ENCODE data around the gene GAL3ST1.

GAL3ST1 gene

DNA sequence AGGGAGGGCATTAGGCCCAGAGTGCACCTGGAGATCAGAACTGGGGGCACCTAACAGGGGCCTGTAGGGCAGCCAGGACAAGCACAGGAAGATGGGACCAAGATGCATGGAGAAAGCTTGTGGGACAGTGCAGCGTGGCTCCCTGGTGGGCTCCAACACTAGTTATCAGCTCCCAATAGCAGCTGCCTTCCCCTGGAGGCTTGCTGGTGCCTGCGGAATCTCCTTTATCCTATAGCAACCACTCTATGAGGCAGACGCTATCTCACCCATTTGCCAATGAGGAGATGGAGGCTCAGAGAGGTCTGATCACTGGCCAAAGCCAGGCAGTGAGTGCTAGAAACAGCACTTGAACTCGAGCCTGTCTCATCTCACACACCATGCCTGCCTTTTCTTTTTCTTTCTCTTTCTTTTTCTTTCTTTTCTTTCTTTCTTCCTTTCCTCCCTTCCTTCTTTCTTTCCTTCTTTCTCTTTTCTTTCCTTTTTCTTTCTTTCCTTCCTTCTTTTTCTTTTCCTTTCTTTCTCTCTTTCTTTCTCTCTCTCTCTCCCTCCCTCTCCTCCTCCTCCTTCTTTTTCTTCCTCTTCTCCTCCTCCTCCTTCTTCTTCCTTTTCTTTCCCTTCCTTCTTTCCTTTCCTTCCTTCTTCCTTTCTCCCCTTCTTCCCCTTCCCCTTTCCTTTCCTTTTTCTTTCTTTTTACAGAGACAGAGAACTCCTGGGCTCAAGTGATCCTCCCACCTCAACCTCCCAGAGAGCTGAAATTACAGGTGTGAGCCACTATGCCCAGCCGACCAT is 52.9 kb downstream of the GAL3ST1 start:
- Histone ChIP-seq H4K91ac (ENCODE audit: low read length) (no peak overlapping the region), H3K23ac (ENCODE audit: low read length in 2 of 2) (peak overlapping the region in 1 of 2 experiments; percentile 32), H3K4me3 (ENCODE audit: insufficient read depth in 1 of 2, low read depth in 1 of 2, low read length in 2 of 2) (no peak overlapping the region), H2AFZ (ENCODE audit: low read depth, low read length) (no peak overlapping the region), H3K9me3 (ENCODE audit: control insufficient read depth, low read length) (no peaks in the 10 kb centered on the region), H2AK5ac (ENCODE audit: low read length, severe bottlenecking) (no peak overlapping the region), H2BK5ac (ENCODE audit: low read depth, low read length, poor library complexity, severe bottlenecking) (no peak overlapping the region), H4K8ac (ENCODE audit: low read length) (no peak overlapping the region), H2BK12ac (ENCODE audit: low read length in 2 of 2) (no peak overlapping the region), H3K27me3 (ENCODE audit: control insufficient read depth in 1 of 2, insufficient read depth in 1 of 2, low read length in 2 of 2) (peaks cover 5 to 64% of the 10 kb centered on the region in 2 experiments), H3K4me2 (ENCODE audit: low read length, poor library complexity, severe bottlenecking) (no peak overlapping the region), H3K4ac (ENCODE audit: low read depth in 1 of 2, low read length in 2 of 2) (no peak overlapping the region), H3K36me3 (ENCODE audit: control insufficient read depth in 1 of 2, insufficient read depth in 2 of 2, low read depth in 1 of 2, low read length in 2 of 2) (peaks cover 0 to 15% of the 10 kb centered on the region in 2 experiments), H3K14ac (ENCODE audit: low read length in 2 of 2) (no peak overlapping the region), H3K18ac (ENCODE audit: low read depth in 1 of 2, low read length in 2 of 2) (no peak overlapping the region), H3K79me1 (replicated peaks; ENCODE audit: low read length, poor library complexity, severe bottlenecking) (no peaks in the 10 kb centered on the region), H2BK15ac (ENCODE audit: low read depth, poor library complexity, severe bottlenecking) (no peak overlapping the region), H3K9ac (ENCODE audit: low read length) (no peak overlapping the region), H2BK120ac (ENCODE audit: low read depth, low read length) (no peak overlapping the region), H3K4me1 (ENCODE audit: control insufficient read depth, insufficient read depth, low read depth, low read length) (no peaks in the 10 kb centered on the region), H3K27ac (ENCODE audit: low read length, poor library complexity, severe bottlenecking) (no peak overlapping the region)
- whole genome bisulfite sequencing = 48% methylated on average over 5 of the region's 5 CpGs
- DNase-seq = no peak

DNA sequence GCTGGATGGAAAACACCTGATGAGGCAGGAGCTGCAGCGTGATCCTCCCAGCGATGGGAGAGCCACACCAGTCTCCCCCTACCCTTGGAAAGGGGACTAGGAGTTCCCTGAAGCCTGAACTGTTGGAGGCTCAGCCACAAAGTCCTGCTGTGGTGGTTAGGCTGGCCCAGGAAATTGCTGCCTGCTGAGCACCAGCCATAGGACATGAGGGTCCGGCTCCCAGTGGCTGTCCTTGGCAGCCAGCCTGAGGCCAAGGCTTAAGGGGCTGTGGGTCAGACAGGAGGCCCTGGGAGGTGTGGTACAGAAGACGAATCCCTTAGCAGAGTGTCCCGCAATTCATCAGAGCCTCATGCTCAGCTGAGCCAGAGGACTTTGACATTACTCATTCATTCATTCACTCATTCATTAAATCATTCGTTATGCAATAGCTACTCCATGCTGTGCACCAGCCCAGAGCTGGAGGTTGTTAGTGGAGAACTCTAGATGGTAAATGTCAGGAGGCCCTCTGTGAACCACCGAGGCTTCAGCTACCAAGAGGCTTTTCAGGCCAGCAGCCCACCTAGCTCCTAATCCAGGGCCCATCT is 54.5 kb downstream of the GAL3ST1 start:
- Histone ChIP-seq H3K27me3 (ENCODE audit: control insufficient read depth in 1 of 2, insufficient read depth in 1 of 2, low read length in 2 of 2) (peaks cover 10 to 74% of the 10 kb centered on the region in 2 experiments), H3K79me1 (replicated peaks; ENCODE audit: low read length, poor library complexity, severe bottlenecking) (no peaks in the 10 kb centered on the region), H3K18ac (ENCODE audit: low read depth in 1 of 2, low read length in 2 of 2) (no peak overlapping the region), H3K4ac (ENCODE audit: low read depth in 1 of 2, low read length in 2 of 2) (no peak overlapping the region), H4K8ac (ENCODE audit: low read length) (no peak overlapping the region), H3K4me2 (ENCODE audit: low read length, poor library complexity, severe bottlenecking) (no peak overlapping the region), H2BK120ac (ENCODE audit: low read depth, low read length) (no peak overlapping the region), H3K4me3 (ENCODE audit: insufficient read depth in 1 of 2, low read depth in 1 of 2, low read length in 2 of 2) (no peak overlapping the region), H3K9ac (ENCODE audit: low read length) (no peak overlapping the region), H2AK5ac (ENCODE audit: low read length, severe bottlenecking) (no peak overlapping the region), H3K4me1 (ENCODE audit: control insufficient read depth, insufficient read depth, low read depth, low read length) (no peaks in the 10 kb centered on the region), H3K14ac (ENCODE audit: low read length in 2 of 2) (no peak overlapping the region), H3K27ac (ENCODE audit: low read length, poor library complexity, severe bottlenecking) (no peak overlapping the region), H3K36me3 (ENCODE audit: control insufficient read depth in 1 of 2, insufficient read depth in 2 of 2, low read depth in 1 of 2, low read length in 2 of 2) (peaks cover 0 to 4% of the 10 kb centered on the region in 2 experiments), H2BK12ac (ENCODE audit: low read length in 2 of 2) (no peak overlapping the region), H2BK15ac (ENCODE audit: low read depth, poor library complexity, severe bottlenecking) (no peak overlapping the region), H3K23ac (ENCODE audit: low read length in 2 of 2) (peak overlapping the region in 1 of 2 experiments; percentile 31), H2AFZ (ENCODE audit: low read depth, low read length) (no peak overlapping the region), H2BK5ac (ENCODE audit: low read depth, low read length, poor library complexity, severe bottlenecking) (no peak overlapping the region), H3K9me3 (ENCODE audit: control insufficient read depth, low read length) (no peaks in the 10 kb centered on the region), H4K91ac (ENCODE audit: low read length) (no peak overlapping the region)
- DNase-seq = no peak
- 90% methylated on average over 6 of the region's 7 CpGs for WGBS

DNA sequence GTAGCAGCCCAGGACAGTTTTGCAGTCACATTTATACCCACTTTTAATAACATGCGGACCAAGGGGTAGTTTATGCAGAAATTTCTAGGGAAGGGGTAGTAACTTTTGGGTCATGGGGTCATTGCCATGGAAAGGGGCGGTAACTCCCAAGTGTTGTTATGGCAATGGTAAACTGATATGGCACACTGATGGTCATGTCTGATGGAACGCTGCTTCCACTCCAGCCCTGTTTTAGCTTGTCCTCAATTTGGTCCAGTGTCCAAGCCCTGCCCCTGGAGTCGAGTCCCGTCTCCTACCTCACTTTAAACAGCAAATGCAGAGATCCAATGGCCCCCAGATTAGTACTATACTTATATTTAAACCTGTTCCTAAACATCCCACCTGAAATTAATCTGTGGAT is 57.7 kb downstream of the GAL3ST1 start:
- Histone ChIP-seq H3K18ac (ENCODE audit: low read depth in 1 of 2, low read length in 2 of 2) (no peak overlapping the region), H2BK12ac (ENCODE audit: low read length in 2 of 2) (no peak overlapping the region), H3K9ac (ENCODE audit: low read length) (no peak overlapping the region), H3K4me2 (ENCODE audit: low read length, poor library complexity, severe bottlenecking) (no peak overlapping the region), H4K91ac (ENCODE audit: low read length) (no peak overlapping the region), H3K9me3 (ENCODE audit: control insufficient read depth, low read length) (peaks cover 7% of the 10 kb centered on the region), H3K27me3 (ENCODE audit: control insufficient read depth in 1 of 2, insufficient read depth in 1 of 2, low read length in 2 of 2) (peaks cover 10 to 57% of the 10 kb centered on the region in 2 experiments), H2BK120ac (ENCODE audit: low read depth, low read length) (no peak overlapping the region), H3K4ac (ENCODE audit: low read depth in 1 of 2, low read length in 2 of 2) (no peak overlapping the region), H3K36me3 (ENCODE audit: control insufficient read depth in 1 of 2, insufficient read depth in 2 of 2, low read depth in 1 of 2, low read length in 2 of 2) (no peaks in the 10 kb centered on the region), H3K23ac (ENCODE audit: low read length in 2 of 2) (no peak overlapping the region), H4K8ac (ENCODE audit: low read length) (no peak overlapping the region), H3K79me1 (replicated peaks; ENCODE audit: low read length, poor library complexity, severe bottlenecking) (no peaks in the 10 kb centered on the region), H3K27ac (ENCODE audit: low read length, poor library complexity, severe bottlenecking) (no peak overlapping the region), H2BK5ac (ENCODE audit: low read depth, low read length, poor library complexity, severe bottlenecking) (no peak overlapping the region), H3K4me1 (ENCODE audit: control insufficient read depth, insufficient read depth, low read depth, low read length) (no peaks in the 10 kb centered on the region), H3K4me3 (ENCODE audit: insufficient read depth in 1 of 2, low read depth in 1 of 2, low read length in 2 of 2) (no peak overlapping the region), H2AFZ (ENCODE audit: low read depth, low read length) (no peak overlapping the region), H3K14ac (ENCODE audit: low read length in 2 of 2) (no peak overlapping the region), H2BK15ac (ENCODE audit: low read depth, poor library complexity, severe bottlenecking) (no peak overlapping the region), H2AK5ac (ENCODE audit: low read length, severe bottlenecking) (no peak overlapping the region)
- DNase-seq = no peak
- 77% methylated on average over 5 of the region's 5 CpGs for WGBS

DNA sequence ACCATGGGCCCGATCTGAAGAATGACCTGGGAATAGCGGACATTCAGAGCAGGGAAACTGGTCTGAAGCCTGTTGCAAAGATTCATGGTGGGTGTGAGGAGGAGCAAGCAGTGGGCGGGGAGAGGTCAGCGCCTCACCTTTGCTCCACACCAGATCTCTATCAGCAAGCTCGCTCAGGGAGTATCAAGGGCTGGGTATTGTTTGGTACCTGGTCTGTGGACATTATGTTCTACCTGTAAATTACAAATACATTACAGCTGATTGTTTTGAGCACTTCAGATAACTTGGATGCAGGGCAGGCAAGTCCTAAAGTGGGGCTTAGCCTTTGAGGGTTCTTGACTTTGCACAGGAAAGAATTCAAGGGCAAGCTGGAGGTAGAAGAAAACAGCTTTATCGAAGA is 58.2 kb downstream of the GAL3ST1 start:
- peaks cover 9 to 53% of the 10 kb centered on the region in 2 experiments for H3K27me3 ChIP-seq (ENCODE audit: control insufficient read depth in 1 of 2, insufficient read depth in 1 of 2, low read length in 2 of 2)
- no peak overlapping the region for H3K9ac ChIP-seq (ENCODE audit: low read length)
- WGBS = 90% methylated on average over 4 of the region's 6 CpGs
- no peak overlapping the region for H3K4me3 ChIP-seq (ENCODE audit: insufficient read depth in 1 of 2, low read depth in 1 of 2, low read length in 2 of 2)
- no peaks in the 10 kb centered on the region for H3K79me1 ChIP-seq (replicated peaks; ENCODE audit: low read length, poor library complexity, severe bottlenecking)
- no peak overlapping the region for H2BK12ac ChIP-seq (ENCODE audit: low read length in 2 of 2)
- peaks cover 7% of the 10 kb centered on the region for H3K9me3 ChIP-seq (ENCODE audit: control insufficient read depth, low read length)
- H2BK15ac ChIP-seq (ENCODE audit: low read depth, poor library complexity, severe bottlenecking) = no peak overlapping the region
- H3K23ac ChIP-seq (ENCODE audit: low read length in 2 of 2) = no peak overlapping the region
- H3K4me1 ChIP-seq (ENCODE audit: control insufficient read depth, insufficient read depth, low read depth, low read length) = no peaks in the 10 kb centered on the region
- H3K27ac ChIP-seq (ENCODE audit: low read length, poor library complexity, severe bottlenecking) = no peak overlapping the region
- no peak overlapping the region for H2AK5ac ChIP-seq (ENCODE audit: low read length, severe bottlenecking)
- no peak overlapping the region for H3K4me2 ChIP-seq (ENCODE audit: low read length, poor library complexity, severe bottlenecking)
- H3K4ac ChIP-seq (ENCODE audit: low read depth in 1 of 2, low read length in 2 of 2) = no peak overlapping the region
- H2BK5ac ChIP-seq (ENCODE audit: low read depth, low read length, poor library complexity, severe bottlenecking) = no peak overlapping the region
- H3K18ac ChIP-seq (ENCODE audit: low read depth in 1 of 2, low read length in 2 of 2) = no peak overlapping the region
- no peak overlapping the region for H2AFZ ChIP-seq (ENCODE audit: low read depth, low read length)
- H3K36me3 ChIP-seq (ENCODE audit: control insufficient read depth in 1 of 2, insufficient read depth in 2 of 2, low read depth in 1 of 2, low read length in 2 of 2) = no peaks in the 10 kb centered on the region
- H4K8ac ChIP-seq (ENCODE audit: low read length) = no peak overlapping the region
- no peak overlapping the region for H2BK120ac ChIP-seq (ENCODE audit: low read depth, low read length)
- no peak overlapping the region for H3K14ac ChIP-seq (ENCODE audit: low read length in 2 of 2)
- no peak overlapping the region for H4K91ac ChIP-seq (ENCODE audit: low read length)
- DNase-seq = no peak

Data from mesenchymal stem cell (in vitro differentiated cells and primary cell).